Prostate gland (tissue), 2 donors: ENCODE measurements around the gene PDXDC1. TPM values are rescaled to one million over a fixed set of nuclear protein-coding genes. Genes with fewer than 3 reads are reported as not detected.
"Not testable (repeated sequence)": the region's sequence is repeated elsewhere in the genome, so short reads cannot be mapped to it uniquely, and the experiment has no call there.

Experiments
- DNase-seq: peaks from one replicate; pipeline ENCODE4 v3.0.0-alpha.2; 2019; ENCODE audit warnings: low spot score
- H3K27ac ChIP-seq, 2 donors: fragments of 200-600 bp; sonication (generic); 2 replicates each; pipeline ENCODE4 v1.5.1; 2017 to 2019
- H3K27me3 ChIP-seq: fragments of 200-600 bp; sonication (generic); replicated peaks from 2 replicates; pipeline ENCODE4 v1.5.1; 2019; ENCODE audit not compliant: insufficient read depth
- H3K36me3 ChIP-seq, 2 donors: fragments of 200-600 bp; sonication (generic); 1 replicate in 1 of 2; 2 replicates in 1 of 2; pipeline versions ENCODE4 v1.5.1 to v1.8.1; 2017 to 2019
- H3K4me1 ChIP-seq: fragments of 200-600 bp; sonication (generic); replicated peaks from 2 replicates; pipeline ENCODE4 v1.5.1; 2019
- H3K4me3 ChIP-seq, 2 donors: fragments of 200-600 bp; sonication (generic); 2 replicates each; pipeline ENCODE4 v1.5.1; 2017 to 2019
- H3K9me3 ChIP-seq: fragments of 200-600 bp; sonication (generic); 2 replicates; pipeline ENCODE4 v1.5.1; 2017
- CTCF ChIP-seq, 4 experiments: fragments of 200-600 bp in 2 of 4; fragments of 450-650 bp in 2 of 4; sonication (generic) in 2 of 4; IDR thresholded peaks; 1 replicate in 3 of 4; 2 replicates in 1 of 4; pipeline ENCODE4 v1.5.1; 2016 to 2019; ENCODE audit warnings: antibody characterized with exemption in 4 of 4, mild to moderate bottlenecking in 2 of 4, moderate library complexity in 2 of 4
- POLR2A ChIP-seq: fragments of 450-650 bp; IDR thresholded peaks from one replicate; pipeline ENCODE4 v1.6.1; 2016; ENCODE audit warnings: antibody characterized with exemption, mild to moderate bottlenecking
- POLR2AphosphoS5 ChIP-seq: sonication (generic); formaldehyde crosslinking; IDR thresholded peaks from one replicate; pipeline ENCODE4 v1.6.1; 2017; ENCODE audit warnings: antibody characterized with exemption
- WGBS: methylation state at CpG from one replicate; pipeline ENCODE4 v1.1.5; 2018; 5-methylcytosine and 5-hydroxymethylcytosine counted together
- intact Hi-C: fragments of 100-400 bp; cut with DNase I; formaldehyde crosslinking; loops from one replicate; pipeline ENCODE4 v1.14.2; 2022
- total RNA-seq, 2 donors: library from RNA; depleted of rRNA; stranded (reverse); fragments of >200 nt; gene quantifications; one replicate each; pipeline ENCODE4 v1.1.0, GENCODE V29; 2016

PDXDC1 gene
- total RNA-seq, result 100 to 1,000 TPM; 139 to 189 TPM

DNA sequence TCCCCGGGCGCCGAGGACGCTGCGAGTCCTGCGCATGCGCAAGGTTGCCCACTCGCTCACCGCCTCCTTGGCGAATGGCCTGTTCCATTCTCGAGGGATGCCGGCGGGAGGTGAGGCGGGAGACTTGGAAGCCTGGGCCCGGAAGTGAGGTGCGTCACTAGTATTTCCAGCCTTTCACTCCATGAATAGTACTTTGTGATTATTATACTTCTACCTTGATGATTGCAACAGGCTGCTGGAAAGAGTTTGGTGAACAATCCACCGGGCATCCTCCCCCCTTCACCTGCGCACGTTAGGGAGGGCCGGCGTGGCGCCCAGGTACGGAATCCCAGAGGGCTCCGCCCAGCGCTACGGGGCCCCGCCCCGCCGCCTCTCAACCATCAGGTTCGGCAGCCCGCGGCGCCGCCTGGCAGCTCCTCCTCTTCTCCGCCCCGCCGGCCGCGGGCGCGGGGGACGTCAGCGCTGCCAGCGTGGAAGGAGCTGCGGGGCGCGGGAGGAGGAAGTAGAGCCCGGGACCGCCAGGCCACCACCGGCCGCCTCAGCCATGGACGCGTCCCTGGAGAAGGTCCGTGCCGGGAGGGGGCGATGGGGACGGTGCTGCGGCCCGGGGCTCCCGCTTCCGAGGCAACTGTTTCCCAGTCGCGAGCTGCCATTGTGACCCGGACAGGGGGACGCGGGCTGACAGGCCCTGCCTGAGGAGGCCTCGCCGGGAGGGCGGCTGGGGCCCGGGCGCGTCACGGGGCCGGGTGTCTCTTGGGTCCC, at the start of gene PDXDC1:
Gene PDXDC1 (plus strand): TSS at position 371 of the 762 bp plus-strand sequence. CDS start 174 bp downstream, at position 545.
- intact Hi-C loops, H3K36me3 ChIP-seq, H3K4me1 ChIP-seq, H3K9me3 ChIP-seq, H3K27me3 ChIP-seq: not testable (repeated sequence)
- Histone ChIP-seq H3K27ac (peak within 1 kb of the TSS; percentile 92 to 99), H3K4me3 (peak within 1 kb of the TSS; percentile 86 to 99)
- under 1% methylated on average over 74 of the region's 74 CpGs for WGBS
- DNase-seq, result peak; percentile 98
- TF ChIP-seq POLR2A (peak; percentile 99), POLR2AphosphoS5 (peak; percentile 91), CTCF (IDR thresholded peaks at IDR 0.05) (peak in 1 of 4 experiments; percentile 37)

DNA sequence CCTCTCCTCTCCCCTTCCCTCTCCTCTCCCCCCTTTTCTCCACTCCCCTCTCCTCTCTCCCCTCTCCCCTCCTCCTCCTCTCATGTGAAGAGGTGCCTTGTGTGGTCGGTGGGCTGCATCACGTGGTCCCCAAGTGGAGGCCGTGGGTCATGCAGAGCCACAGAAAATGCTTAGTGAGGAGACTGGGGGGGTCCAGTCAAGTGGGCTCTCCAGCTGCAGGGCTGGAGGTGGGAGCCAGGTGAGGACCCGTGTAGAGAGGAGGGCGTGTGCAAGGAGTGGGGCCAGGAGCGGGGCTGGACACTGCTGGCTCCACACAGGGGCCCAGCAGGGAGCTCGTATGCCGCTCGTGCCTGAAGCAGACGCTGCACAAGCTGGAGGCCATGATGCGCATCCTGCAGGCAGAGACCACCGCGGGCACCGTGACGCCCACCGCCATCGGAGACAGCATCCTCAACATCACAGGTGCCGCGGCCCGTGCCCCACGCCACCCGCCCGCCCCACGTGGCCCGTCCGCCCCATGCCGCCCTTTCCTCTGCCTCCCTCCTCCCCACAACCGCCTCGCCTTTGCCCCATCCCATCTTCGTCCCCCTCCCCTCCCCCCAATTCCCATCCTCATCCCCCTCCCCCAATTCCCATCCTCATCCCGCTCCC, 46.6 kb upstream of the PDXDC1 start:
- H3K4me3 ChIP-seq, H3K4me1 ChIP-seq, H3K27ac ChIP-seq, H3K36me3 ChIP-seq, intact Hi-C loops, H3K27me3 ChIP-seq, H3K9me3 ChIP-seq, DNase-seq: not testable (repeated sequence)
- 60% methylated on average over 6 of the region's 31 CpGs for WGBS

- H3K27me3 ChIP-seq, H3K36me3 ChIP-seq, H3K4me1 ChIP-seq, H3K9me3 ChIP-seq, H3K4me3 ChIP-seq, H3K27ac ChIP-seq, intact Hi-C loops, DNase-seq: not testable (repeated sequence)
- 90% methylated on average over 21 of the region's 26 CpGs for WGBS
Observed at GRCh38 chr16:14929176-14929575, 45.6 kb upstream of the PDXDC1 start.

- 97% methylated on average over 6 of the region's 25 CpGs for WGBS
- intact Hi-C loops, H3K9me3 ChIP-seq, H3K4me1 ChIP-seq, H3K36me3 ChIP-seq, H3K27ac ChIP-seq, H3K27me3 ChIP-seq, H3K4me3 ChIP-seq, DNase-seq: not testable (repeated sequence)
Observed at GRCh38 chr16:14930246-14930645, 44.6 kb upstream of the PDXDC1 start.

DNA sequence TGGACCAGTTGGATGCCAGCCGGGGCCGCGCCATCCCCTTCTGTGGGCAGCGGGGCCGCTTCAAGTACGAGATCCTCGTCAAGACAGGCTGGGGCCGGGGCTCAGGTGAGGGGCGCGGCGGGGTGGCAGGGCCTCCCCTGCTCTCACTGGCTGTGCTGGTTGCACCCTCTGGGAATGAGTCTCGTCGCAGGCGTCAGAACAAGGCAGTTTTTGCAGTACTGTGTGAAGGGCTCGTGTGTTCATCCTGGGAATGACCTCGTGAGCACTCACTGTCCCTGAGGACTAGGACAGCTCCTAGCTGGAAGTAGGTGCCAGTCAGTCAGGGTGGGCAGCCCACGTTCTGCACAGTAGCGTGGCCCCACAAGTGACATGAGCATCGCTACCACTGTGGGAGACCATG, 43.9 kb upstream of the PDXDC1 start:
- WGBS, result 95% methylated on average over 5 of the region's 19 CpGs
- H3K27ac ChIP-seq, H3K27me3 ChIP-seq, H3K4me1 ChIP-seq, H3K4me3 ChIP-seq, intact Hi-C loops, H3K9me3 ChIP-seq, H3K36me3 ChIP-seq, DNase-seq: not testable (repeated sequence)

DNA sequence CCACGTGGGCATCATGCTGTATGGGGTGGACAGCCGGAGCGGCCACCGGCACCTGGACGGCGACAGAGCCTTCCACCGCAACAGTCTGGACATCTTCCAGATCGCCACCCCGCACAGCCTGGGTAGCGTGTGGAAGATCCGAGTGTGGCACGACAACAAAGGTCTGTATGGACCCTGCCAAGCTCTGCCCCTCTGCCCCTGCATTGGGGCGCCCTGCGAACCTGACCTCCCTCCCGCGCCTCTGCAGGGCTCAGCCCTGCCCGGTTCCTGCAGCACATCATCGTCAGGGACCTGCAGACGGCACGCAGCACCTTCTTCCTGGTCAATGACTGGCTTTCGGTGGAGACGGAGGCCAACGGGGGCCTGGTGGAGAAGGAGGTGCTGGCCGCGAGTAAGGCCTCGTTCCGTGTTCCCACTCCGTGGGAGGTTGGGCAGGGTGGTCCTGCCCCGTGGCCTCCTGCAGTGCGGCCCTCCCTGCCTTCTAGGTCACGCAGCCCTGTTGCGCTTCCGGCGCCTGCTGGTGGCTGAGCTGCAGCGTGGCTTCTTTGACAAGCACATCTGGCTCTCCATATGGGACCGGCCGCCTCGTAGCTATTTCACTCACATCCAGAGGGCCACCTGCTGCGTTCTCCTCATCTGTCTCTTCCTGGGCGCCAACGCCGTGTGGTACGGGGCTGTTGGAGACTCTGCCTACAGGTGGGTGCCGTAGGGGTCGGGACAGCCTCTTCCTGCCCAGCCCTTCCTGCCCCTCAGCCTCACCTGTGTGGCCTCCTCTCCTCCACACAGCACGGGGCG, 42.0 kb upstream of the PDXDC1 start:
- H3K36me3 ChIP-seq, intact Hi-C loops, H3K27me3 ChIP-seq, H3K27ac ChIP-seq, H3K9me3 ChIP-seq, H3K4me1 ChIP-seq, H3K4me3 ChIP-seq, DNase-seq: not testable (repeated sequence)
- 91% methylated on average over 23 of the region's 47 CpGs for WGBS

- DNase-seq, H3K36me3 ChIP-seq: not testable (repeated sequence)
- WGBS, result no CpG with 5 or more reads among the region's 4 CpGs
Observed at GRCh38 chr16:14937143-14937542, 37.7 kb upstream of the PDXDC1 start, which contains the start of gene NPIPA1. TSS of gene NPIPA1 (plus strand) at chr16:14937443. CDS start at chr16:14937443, 0 bp downstream.

DNA sequence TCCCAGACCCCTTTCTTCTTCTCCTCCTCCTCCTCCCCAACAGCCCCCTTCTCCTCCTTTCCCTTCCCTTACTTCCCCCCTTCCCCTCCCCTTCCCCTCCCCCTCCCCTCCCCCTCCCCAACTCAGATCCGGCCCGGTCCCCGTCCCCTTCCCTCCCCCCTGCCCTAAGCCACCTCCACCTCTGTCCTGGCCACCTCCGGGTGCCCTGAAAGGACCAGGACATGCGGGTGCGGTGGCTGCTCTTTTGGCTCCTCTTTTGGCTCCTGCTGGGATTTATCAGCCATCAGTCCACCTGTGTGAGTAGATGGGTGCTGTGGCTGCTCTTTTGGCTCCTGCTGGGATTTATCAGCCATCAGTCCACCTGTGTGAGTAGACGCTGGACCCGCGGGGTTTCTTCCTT, 36.8 kb upstream of the PDXDC1 start:
- DNase-seq, intact Hi-C loops: not testable (repeated sequence)
- WGBS, result 22% methylated on average over 3 of the region's 9 CpGs

More at GRCh38 chr16:14937143-14937542, 37.7 kb upstream of the PDXDC1 start, which contains the start of gene NPIPA1:
- H3K27me3 ChIP-seq, H3K4me1 ChIP-seq, H3K9me3 ChIP-seq, H3K27ac ChIP-seq, H3K4me3 ChIP-seq, intact Hi-C loops: not testable (repeated sequence)

DNA sequence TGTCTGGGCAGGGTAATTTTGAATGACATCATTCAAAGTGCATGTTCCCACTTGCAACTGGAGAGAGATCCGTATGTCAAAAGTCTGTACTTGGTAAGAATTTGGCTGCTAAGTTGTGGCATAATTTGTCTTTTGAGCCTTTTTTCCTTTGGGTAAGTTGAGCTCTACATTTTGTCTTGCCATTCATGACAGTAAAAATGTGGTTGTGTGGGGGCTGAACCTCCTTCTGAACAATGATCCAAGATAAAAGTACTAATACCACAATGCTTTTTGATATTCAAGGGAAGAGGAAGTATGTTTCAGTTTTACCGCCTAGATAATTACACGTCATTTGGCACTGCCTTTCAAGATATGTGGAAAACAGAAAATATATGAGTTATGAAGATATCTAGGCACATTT, 32.1 kb upstream of the PDXDC1 start:
- DNase-seq, H3K4me3 ChIP-seq, H3K27ac ChIP-seq, H3K27me3 ChIP-seq, H3K36me3 ChIP-seq, intact Hi-C loops, H3K9me3 ChIP-seq, H3K4me1 ChIP-seq: not testable (repeated sequence)
- WGBS, result 64% methylated on average over 3 of the region's 3 CpGs

More for the DNA sequence above, 36.8 kb upstream of the PDXDC1 start:
- H3K27ac ChIP-seq, H3K4me3 ChIP-seq, H3K27me3 ChIP-seq, H3K36me3 ChIP-seq, H3K4me1 ChIP-seq, H3K9me3 ChIP-seq: not testable (repeated sequence)
